T1000 (cell line): Measurements from ENCODE around the gene TMEM130.
"Not testable (repeated sequence)": the region's sequence is repeated elsewhere in the genome, so short reads cannot be mapped to it uniquely, and the experiment has no call there.

Experiments
- DNase-seq: peaks from one replicate; lab custom pipeline; 2025; ENCODE audit warnings: mixed read lengths; lab: John Stamatoyannopoulos, UW

Gene TMEM130

GRCh38 chr7:98877692-98878364 lies 8.0 kb upstream of the TMEM130 start:
- DNase-seq, result no peak

GRCh38 chr7:98877146-98877545 lies 7.3 kb upstream of the TMEM130 start:
- DNase-seq, result no peak

GRCh38 chr7:98875501-98875900 lies 5.7 kb upstream of the TMEM130 start:
- no peak for DNase-seq

- no peak for DNase-seq
These were observed 5.1 kb upstream of the TMEM130 start for GRCh38 chr7:98874942-98875341.

- not testable (repeated sequence) for DNase-seq
These were observed 3.8 kb upstream of the TMEM130 start for GRCh38 chr7:98873610-98874009.

GRCh38 chr7:98872328-98872924 lies 2.6 kb upstream of the TMEM130 start:
- DNase-seq, result no peak

- no peak for DNase-seq
These were observed 1.1 kb upstream of the TMEM130 start for GRCh38 chr7:98870807-98871491.

GRCh38 chr7:98870121-98870651 lies 372 bp upstream of the TMEM130 start:
- DNase-seq, result peak; percentile 45

- no peak for DNase-seq
These were observed 702 bp downstream of the TMEM130 start for GRCh38 chr7:98869027-98869596.

- no peak for DNase-seq
These were observed 1.4 kb downstream of the TMEM130 start for GRCh38 chr7:98868450-98868849.

GRCh38 chr7:98866765-98867164 lies 3.0 kb downstream of the TMEM130 start:
- DNase-seq, result no peak

GRCh38 chr7:98866351-98866750 lies 3.5 kb downstream of the TMEM130 start:
- no peak for DNase-seq

- DNase-seq, result no peak
These were observed 4.9 kb downstream of the TMEM130 start for GRCh38 chr7:98864731-98865453.

- DNase-seq, result no peak
These were observed 6.2 kb downstream of the TMEM130 start for GRCh38 chr7:98863601-98864000.

- DNase-seq, result no peak
These were observed 6.9 kb downstream of the TMEM130 start for GRCh38 chr7:98862716-98863420.

- DNase-seq, result no peak
These were observed 7.6 kb downstream of the TMEM130 start for GRCh38 chr7:98862203-98862602.

- DNase-seq, result no peak
These were observed 9.7 kb downstream of the TMEM130 start for GRCh38 chr7:98860071-98860470.

GRCh38 chr7:98855610-98856422 lies 14.0 kb downstream of the TMEM130 start:
- DNase-seq, result no peak

- DNase-seq, result no peak
These were observed 17.0 kb downstream of the TMEM130 start for GRCh38 chr7:98852826-98853225.

GRCh38 chr7:98848918-98849317 lies 20.9 kb downstream of the TMEM130 start:
- DNase-seq, result no peak
